ENCODE data around the gene IER5. TPM values are rescaled to one million over a fixed set of nuclear protein-coding genes. Genes with fewer than 3 reads are reported as not detected.
A peak's percentile ranks its signal among the peaks of the same experiment; 100 is the strongest.

Gene IER5
- total RNA-seq, 1 experiment from 2014 or later, result 18.2 TPM

DNA sequence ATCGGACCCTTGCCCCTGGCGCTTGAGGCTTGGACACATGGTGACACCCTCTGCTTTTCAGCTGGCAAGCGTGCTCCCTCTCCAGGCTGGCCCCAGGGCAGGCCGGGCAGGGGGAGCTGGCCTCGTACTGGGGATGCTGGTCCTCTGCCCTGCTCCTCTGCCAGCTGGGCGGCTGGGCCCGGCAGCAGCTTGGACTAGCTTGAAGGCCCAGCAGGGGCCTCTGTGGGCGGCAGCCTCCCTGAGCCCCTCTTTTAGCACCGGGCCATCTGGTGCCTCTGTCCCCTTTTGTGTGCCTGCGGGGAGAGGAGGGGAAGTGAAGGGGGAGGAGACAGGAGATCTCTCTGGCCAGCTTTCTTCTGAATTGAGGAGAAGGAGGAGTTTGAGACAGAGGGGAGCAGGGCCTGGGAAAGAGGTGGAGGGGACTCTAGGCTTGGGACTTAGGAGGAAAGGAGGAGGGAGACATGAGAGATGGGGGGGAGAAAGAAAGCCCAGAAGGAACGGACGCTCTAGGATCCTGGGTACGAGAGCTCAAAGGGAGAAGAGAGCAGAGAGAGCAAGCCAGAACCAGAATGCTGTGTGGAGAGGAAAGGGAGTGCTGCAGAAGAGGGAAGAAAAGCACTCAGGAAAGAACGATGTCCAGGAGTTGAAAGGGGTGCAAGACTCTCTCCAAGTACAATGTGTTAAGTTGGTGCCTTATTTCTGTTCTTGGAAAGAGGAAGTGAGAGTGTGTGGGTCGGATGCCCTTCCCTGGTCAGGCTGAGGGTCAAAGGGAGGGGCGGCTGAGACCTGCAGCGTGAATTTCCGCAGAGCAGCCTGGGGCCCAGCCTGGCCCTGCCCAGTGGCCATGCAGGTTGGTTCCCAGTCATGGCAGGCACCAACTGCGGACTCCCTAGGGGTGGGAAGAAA lies 40.3 kb downstream of the IER5 start:
- peak overlapping the region; percentile 31 for H3K4me3 Mint-ChIP-seq
- ChIA-PET CTCF (interaction anchor here (0.7 to 3.1 kb wide), 10 partner anchors 12 to 296 kb away, joined by 3 to 27 read pairs (median 4); partner anchors contain the start of gene IER5), POLR2A (interaction anchor here (0.6 to 2.2 kb wide), 5 partner anchors 23 to 614 kb away, joined by 3 to 12 read pairs (median 6); no protein-coding TSS in a partner anchor)
- peak overlapping the region; percentile 8; the same call in 1 of the 2 replicates for H3K27ac Mint-ChIP-seq
- H3K27me3 Mint-ChIP-seq (ENCODE audit: low read depth), result peaks cover 7% of the 10 kb centered on the region; the same call in 1 of the 2 replicates
- no peaks in the 10 kb centered on the region for H3K9me3 Mint-ChIP-seq
- no peak for DNase-seq (ENCODE audit: low spot score)
- TF ChIP-seq, protein P1, sequence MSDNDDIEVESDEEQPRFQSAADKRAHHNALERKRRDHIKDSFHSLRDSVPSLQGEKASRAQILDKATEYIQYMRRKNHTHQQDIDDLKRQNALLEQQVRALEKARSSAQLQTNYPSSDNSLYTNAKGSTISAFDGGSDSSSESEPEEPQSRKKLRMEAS (CRISPR knock-in tag; IDR thresholded peaks at IDR 0.05), result no peak
- no peak for TF ChIP-seq TCF7 (CRISPR knock-in tag; IDR thresholded peaks at IDR 0.05; ENCODE audit: low read depth)
- TF ChIP-seq ZNF232 (CRISPR knock-in tag; IDR thresholded peaks at IDR 0.05), result peak; percentile 50; the same call in 1 of the 2 replicates
- TF ChIP-seq, protein P2, sequence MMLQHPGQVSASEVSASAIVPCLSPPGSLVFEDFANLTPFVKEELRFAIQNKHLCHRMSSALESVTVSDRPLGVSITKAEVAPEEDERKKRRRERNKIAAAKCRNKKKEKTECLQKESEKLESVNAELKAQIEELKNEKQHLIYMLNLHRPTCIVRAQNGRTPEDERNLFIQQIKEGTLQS (CRISPR knock-in tag; conservative IDR thresholded peaks at IDR 0.05), result no peak
- TF ChIP-seq NFE2L1 (CRISPR knock-in tag; IDR thresholded peaks at IDR 0.05), result no peak
- TF ChIP-seq, protein P3, sequence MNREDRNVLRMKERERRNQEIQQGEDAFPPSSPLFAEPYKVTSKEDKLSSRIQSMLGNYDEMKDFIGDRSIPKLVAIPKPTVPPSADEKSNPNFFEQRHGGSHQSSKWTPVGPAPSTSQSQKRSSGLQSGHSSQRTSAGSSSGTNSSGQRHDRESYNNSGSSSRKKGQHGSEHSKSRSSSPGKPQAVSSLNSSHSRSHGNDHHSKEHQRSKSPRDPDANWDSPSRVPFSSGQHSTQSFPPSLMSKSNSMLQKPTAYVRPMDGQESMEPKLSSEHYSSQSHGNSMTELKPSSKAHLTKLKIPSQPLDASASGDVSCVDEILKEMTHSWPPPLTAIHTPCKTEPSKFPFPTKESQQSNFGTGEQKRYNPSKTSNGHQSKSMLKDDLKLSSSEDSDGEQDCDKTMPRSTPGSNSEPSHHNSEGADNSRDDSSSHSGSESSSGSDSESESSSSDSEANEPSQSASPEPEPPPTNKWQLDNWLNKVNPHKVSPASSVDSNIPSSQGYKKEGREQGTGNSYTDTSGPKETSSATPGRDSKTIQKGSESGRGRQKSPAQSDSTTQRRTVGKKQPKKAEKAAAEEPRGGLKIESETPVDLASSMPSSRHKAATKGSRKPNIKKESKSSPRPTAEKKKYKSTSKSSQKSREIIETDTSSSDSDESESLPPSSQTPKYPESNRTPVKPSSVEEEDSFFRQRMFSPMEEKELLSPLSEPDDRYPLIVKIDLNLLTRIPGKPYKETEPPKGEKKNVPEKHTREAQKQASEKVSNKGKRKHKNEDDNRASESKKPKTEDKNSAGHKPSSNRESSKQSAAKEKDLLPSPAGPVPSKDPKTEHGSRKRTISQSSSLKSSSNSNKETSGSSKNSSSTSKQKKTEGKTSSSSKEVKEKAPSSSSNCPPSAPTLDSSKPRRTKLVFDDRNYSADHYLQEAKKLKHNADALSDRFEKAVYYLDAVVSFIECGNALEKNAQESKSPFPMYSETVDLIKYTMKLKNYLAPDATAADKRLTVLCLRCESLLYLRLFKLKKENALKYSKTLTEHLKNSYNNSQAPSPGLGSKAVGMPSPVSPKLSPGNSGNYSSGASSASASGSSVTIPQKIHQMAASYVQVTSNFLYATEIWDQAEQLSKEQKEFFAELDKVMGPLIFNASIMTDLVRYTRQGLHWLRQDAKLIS (CRISPR knock-in tag; IDR thresholded peaks at IDR 0.05; ENCODE audit: borderline replicate concordance), result no peak
- peak; percentile 82 for TF ChIP-seq ZNF423 (CRISPR knock-in tag; IDR thresholded peaks at IDR 0.05)
- TF ChIP-seq ETV6 (CRISPR knock-in tag; IDR thresholded peaks at IDR 0.05), result 0 out of 2 replicates have a peak, but pooled peaks have one; percentile 27
- no peak for TF ChIP-seq ZBTB21 (CRISPR knock-in tag; IDR thresholded peaks at IDR 0.05; ENCODE audit: borderline replicate concordance)
- TF ChIP-seq, protein P4, sequence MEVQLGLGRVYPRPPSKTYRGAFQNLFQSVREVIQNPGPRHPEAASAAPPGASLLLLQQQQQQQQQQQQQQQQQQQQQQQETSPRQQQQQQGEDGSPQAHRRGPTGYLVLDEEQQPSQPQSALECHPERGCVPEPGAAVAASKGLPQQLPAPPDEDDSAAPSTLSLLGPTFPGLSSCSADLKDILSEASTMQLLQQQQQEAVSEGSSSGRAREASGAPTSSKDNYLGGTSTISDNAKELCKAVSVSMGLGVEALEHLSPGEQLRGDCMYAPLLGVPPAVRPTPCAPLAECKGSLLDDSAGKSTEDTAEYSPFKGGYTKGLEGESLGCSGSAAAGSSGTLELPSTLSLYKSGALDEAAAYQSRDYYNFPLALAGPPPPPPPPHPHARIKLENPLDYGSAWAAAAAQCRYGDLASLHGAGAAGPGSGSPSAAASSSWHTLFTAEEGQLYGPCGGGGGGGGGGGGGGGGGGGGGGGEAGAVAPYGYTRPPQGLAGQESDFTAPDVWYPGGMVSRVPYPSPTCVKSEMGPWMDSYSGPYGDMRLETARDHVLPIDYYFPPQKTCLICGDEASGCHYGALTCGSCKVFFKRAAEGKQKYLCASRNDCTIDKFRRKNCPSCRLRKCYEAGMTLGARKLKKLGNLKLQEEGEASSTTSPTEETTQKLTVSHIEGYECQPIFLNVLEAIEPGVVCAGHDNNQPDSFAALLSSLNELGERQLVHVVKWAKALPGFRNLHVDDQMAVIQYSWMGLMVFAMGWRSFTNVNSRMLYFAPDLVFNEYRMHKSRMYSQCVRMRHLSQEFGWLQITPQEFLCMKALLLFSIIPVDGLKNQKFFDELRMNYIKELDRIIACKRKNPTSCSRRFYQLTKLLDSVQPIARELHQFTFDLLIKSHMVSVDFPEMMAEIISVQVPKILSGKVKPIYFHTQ (CRISPR knock-in tag; IDR thresholded peaks at IDR 0.05), result no peak
- TF ChIP-seq, protein P5, sequence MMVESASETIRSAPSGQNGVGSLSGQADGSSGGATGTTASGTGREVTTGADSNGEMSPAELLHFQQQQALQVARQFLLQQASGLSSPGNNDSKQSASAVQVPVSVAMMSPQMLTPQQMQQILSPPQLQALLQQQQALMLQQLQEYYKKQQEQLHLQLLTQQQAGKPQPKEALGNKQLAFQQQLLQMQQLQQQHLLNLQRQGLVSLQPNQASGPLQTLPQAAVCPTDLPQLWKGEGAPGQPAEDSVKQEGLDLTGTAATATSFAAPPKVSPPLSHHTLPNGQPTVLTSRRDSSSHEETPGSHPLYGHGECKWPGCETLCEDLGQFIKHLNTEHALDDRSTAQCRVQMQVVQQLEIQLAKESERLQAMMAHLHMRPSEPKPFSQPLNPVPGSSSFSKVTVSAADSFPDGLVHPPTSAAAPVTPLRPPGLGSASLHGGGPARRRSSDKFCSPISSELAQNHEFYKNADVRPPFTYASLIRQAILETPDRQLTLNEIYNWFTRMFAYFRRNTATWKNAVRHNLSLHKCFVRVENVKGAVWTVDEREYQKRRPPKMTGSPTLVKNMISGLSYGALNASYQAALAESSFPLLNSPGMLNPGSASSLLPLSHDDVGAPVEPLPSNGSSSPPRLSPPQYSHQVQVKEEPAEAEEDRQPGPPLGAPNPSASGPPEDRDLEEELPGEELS (CRISPR knock-in tag; IDR thresholded peaks at IDR 0.05), result 0 out of 2 replicates have a peak, but pooled peaks have one; percentile 30
- no peak for TF ChIP-seq GTF2I (CRISPR knock-in tag; conservative IDR thresholded peaks at IDR 0.05)
- no peak for TF ChIP-seq ESRRA (CRISPR knock-in tag; IDR thresholded peaks at IDR 0.05; ENCODE audit: borderline replicate concordance)
- TF ChIP-seq SMAD4 (CRISPR knock-in tag; IDR thresholded peaks at IDR 0.05), result no peak
- 0 out of 2 replicates have a peak, but pooled peaks have one; percentile 26 for TF ChIP-seq SMAD3 (CRISPR knock-in tag; IDR thresholded peaks at IDR 0.05; ENCODE audit: borderline replicate concordance)
- H3K4me1 Mint-ChIP-seq, result peaks cover 60% of the 10 kb centered on the region
- H3K36me3 Mint-ChIP-seq, result no peaks in the 10 kb centered on the region
- peak; percentile 67 for ATAC-seq
